GM18951 (cell line): ENCODE measurements around the gene SECTM1.
"Not testable (repeated sequence)": the region's sequence is repeated elsewhere in the genome, so short reads cannot be mapped to it uniquely, and the experiment has no call there.

Experiments used
- POLR2A ChIP-seq: IDR thresholded peaks from 4 replicates; pipeline ENCODE4 v1.6.1; 2011; ENCODE audit warnings: mild to moderate bottlenecking; ENCODE audit not compliant: insufficient read length, insufficient read depth; ENCODE audit errors: extremely low read depth
- in situ Hi-C: fragments of 300-500 bp; cut with MboI; formaldehyde crosslinking; loops from one replicate; pipeline ENCODE4 v1.12.0; 2022; ENCODE audit warnings: low sequenced_read_pairs, mixed read lengths, inconsistent platforms; ENCODE audit not compliant: unreplicated experiment

SECTM1 gene

GRCh38 chr17:82373731-82374625 is 40.4 kb upstream of the SECTM1 start:
- in situ Hi-C loops = no loop called here
- TF ChIP-seq POLR2A = no peak

- in situ Hi-C loops = not testable (repeated sequence)
Measured at GRCh38 chr17:82373072-82373452, 39.5 kb upstream of the SECTM1 start.

GRCh38 chr17:82372249-82373071 is 38.9 kb upstream of the SECTM1 start:
- in situ Hi-C loops = no loop called here
- TF ChIP-seq POLR2A = no peak

GRCh38 chr17:82371333-82372248 is 38.0 kb upstream of the SECTM1 start, which contains the start of gene UTS2R:
Gene UTS2R (plus strand): TSS chr17:82371765. CDS start chr17:82374325, 2,560 bp downstream.
- in situ Hi-C loops = no loop called here

GRCh38 chr17:82370471-82371332 is 37.1 kb upstream of the SECTM1 start:
- in situ Hi-C loops = no loop called here
- TF ChIP-seq POLR2A = no peak

More at GRCh38 chr17:82371333-82372248, 38.0 kb upstream of the SECTM1 start, which contains the start of gene UTS2R:
- TF ChIP-seq POLR2A = no peak

GRCh38 chr17:82369211-82369610 is 35.6 kb upstream of the SECTM1 start:
- in situ Hi-C loops = no loop called here
- TF ChIP-seq POLR2A = no peak

GRCh38 chr17:82367724-82368524 is 34.4 kb upstream of the SECTM1 start:
- TF ChIP-seq POLR2A = no peak
- in situ Hi-C loops = no loop called here

GRCh38 chr17:82366749-82367148 is 33.2 kb upstream of the SECTM1 start:
- in situ Hi-C loops = no loop called here

GRCh38 chr17:82365606-82366295 is 32.2 kb upstream of the SECTM1 start:
- no peak for TF ChIP-seq POLR2A
- in situ Hi-C loops = no loop called here

More at GRCh38 chr17:82366749-82367148, 33.2 kb upstream of the SECTM1 start:
- no peak for TF ChIP-seq POLR2A

GRCh38 chr17:82361885-82362633 is 28.5 kb upstream of the SECTM1 start:
- TF ChIP-seq POLR2A = no peak
- in situ Hi-C loops = no loop called here

- in situ Hi-C loops = loop anchor here (5.0 kb wide), 1 partner anchor 48 kb away; no protein-coding TSS in a partner anchor
Measured at GRCh38 chr17:82359451-82360074, 26.0 kb upstream of the SECTM1 start.
